ENCODE results near the gene C6orf62.
"Not testable (repeated sequence)": the region's sequence is repeated elsewhere in the genome, so short reads cannot be mapped to it uniquely, and the experiment has no call there.

C6orf62 gene

DNA sequence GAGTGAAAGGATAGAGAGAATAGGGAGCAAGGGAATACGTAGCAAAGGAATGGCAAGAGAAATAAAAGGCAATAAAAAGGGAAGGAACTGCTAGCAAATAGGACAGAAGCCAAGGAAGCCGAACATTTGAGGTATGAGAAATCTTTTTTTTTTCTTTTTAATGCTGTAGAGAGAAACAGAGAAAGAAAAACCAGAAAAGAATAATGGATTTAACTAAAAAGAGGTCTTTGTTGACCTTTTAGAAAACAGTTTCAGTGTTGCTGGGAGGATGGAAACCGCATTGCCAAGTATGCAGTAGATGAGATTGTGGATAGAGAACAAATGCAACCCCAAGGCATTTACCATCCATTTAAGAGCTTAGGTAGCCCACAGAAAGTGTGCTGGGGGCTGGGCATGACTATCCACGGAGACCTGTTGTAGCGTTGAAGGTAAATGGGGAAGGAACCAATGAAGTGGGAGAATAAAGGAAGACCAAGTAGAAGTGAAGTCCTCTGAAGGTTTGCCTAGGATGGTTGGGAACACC is 23.3 kb upstream of the C6orf62 start:
- no peak for DNase-seq

GRCh38 chr6:24740861-24741260 is 21.9 kb upstream of the C6orf62 start:
- no peak for DNase-seq

DNA sequence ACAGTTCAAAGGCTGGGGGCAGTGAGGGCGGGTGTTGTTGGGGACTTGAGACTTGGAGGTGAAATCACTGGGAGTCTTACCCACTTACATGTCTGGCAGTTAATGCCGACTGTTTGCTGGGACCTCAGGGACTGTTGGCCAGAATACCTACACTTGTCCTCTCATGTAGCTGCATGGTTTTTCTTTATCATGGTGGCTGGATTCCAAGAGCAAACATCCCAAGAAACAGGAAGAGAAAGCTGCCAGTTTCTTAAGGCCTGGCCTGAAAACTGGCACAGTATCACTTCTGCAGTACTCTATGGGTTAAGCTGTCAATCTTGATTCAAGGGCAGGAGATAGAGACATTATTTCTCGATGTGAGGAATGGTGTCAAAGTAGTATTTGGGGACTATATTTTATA is 19.8 kb upstream of the C6orf62 start:
- no peak for DNase-seq

GRCh38 chr6:24734710-24735109 is 15.8 kb upstream of the C6orf62 start:
- DNase-seq, result not testable (repeated sequence)

- DNase-seq, result no peak
These were observed 15.2 kb upstream of the C6orf62 start for GRCh38 chr6:24734166-24734565.

GRCh38 chr6:24731456-24732134 is 12.6 kb upstream of the C6orf62 start:
- not testable (repeated sequence) for DNase-seq

GRCh38 chr6:24730653-24731052 is 11.7 kb upstream of the C6orf62 start:
- not testable (repeated sequence) for DNase-seq

GRCh38 chr6:24723270-24723669 is 4.3 kb upstream of the C6orf62 start:
- no peak for DNase-seq

DNA sequence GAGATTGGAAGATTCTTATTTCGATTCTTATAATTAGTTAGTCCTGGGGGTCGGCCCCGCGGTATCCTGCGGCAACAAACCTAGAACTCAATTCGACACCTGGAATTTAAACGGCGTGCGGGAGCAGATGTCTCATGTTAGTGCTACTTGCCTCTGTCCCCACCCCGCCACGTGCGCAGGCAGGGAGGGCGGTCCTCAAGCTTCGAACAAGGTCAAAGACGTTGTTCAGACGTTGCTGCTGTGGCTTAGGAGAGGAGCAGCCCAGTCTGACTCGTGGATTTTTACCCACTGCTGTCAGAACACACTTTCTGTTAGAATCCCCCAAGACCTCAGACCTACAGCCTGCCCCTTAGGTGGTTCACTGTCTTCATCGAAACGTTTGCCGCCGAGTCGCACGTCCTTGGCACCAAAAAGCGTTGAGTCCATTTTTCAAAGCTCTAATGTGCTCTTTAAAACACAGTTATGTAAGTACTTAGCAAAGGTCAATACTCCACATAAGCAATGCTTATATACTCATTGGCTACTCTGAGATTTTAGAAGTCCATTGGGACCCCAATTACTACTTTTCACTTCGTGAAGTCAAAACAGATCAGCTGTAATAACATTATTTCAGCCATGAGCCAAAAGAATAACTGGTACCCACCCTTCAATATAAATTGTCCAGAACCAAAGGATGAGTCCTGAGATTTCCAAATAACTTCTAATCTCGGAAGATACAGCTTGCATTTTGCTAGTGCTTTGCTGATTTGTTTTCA is 2.7 kb upstream of the C6orf62 start:
- DNase-seq, result peak; percentile 53

- DNase-seq, result peak; percentile 96
These were observed 1.9 kb upstream of the C6orf62 start for GRCh38 chr6:24720604-24721460.

DNA sequence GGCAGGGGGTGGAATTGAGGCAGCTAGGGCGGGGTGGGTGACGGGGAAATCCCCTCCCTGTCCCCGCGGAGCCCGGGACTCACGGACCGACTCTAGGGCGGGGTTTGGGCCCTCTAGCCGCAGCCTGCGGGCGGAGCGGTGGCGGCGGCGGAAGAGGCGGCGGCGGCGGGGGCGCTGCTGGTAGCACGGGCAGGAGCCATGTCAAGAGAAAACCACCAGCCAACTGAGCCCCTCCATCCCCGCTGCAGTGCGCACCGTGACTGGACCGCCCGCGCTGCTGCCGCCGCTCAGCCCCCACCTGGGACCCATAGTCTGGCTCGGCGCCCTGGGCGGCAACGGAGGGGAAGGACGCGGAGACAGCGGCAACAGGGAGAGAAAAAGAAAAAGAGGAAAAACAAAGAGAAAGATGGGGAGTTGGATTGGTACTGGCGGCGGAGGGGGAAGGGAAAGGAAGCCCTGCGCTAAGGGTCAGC is 1.2 kb upstream of the C6orf62 start:
- no peak for DNase-seq

- DNase-seq, result no peak
These were observed 367 bp downstream of the C6orf62 start for GRCh38 chr6:24718449-24719124.

DNA sequence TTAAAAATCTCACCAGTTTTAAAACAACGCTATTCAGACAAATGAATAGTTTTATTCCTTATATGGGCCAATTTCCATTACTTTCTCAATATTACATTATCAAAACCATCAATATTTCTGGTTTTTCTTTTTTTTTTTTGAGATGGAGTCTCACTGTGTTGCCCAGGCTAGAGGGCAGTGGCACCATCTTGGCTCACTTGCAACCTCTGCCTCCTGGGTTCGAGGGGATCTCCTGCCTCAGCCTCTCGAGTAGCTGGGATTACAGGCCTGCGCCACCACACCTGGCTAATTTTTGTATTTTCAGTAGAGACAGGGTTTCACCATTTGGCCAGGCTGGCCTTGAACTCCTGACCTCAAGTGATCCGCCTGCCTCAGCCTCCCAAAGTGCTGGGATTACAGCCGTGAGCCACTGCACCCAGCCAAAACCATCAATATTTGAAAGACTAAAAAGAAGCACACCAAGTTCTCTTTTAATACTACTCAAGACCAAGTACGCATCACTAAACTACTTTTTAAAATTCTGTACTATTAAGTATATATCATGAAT is 2.3 kb downstream of the C6orf62 start:
- not testable (repeated sequence) for DNase-seq

DNA sequence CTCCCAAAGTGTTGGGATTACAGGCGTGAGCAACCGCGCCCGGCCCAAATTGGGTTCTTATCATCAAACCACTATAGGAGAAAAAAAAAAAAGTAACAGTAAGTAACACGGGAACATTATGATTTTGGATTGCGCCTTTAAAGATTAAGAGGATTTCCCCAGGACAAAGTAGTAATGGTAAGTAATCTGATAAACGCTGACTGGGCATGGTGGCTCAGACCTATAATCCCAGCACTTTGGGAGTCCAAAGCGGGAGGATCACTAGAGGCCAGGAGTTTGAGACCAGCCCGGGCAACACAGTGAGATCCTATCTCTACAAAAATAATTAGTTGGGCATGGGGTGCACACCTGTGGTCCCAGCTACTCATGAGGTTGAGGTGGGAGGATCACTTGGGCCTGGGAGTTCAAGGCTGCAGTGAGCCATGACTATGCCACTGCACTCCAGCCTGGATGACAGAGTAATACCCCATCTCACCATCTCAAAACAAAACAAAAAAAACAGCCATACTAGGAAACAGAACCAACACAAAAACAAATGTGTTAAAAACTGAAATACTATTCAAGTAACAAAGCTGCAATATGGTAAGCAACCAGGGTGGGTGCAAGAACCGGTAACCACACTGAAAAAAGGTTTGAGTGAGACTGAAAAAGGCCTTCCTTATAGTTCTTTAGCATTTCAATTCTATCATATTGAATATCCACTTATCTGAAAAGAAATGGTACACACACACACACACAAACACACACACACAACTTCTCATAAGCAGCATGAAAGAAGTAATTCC is 8.2 kb downstream of the C6orf62 start:
- no peak for DNase-seq

- DNase-seq, result no peak
These were observed 9.8 kb downstream of the C6orf62 start for GRCh38 chr6:24709014-24709711.

GRCh38 chr6:24708612-24709011 is 10.3 kb downstream of the C6orf62 start:
- DNase-seq, result no peak

- DNase-seq, result no peak
These were observed 14.5 kb downstream of the C6orf62 start for GRCh38 chr6:24704468-24704867.

DNA sequence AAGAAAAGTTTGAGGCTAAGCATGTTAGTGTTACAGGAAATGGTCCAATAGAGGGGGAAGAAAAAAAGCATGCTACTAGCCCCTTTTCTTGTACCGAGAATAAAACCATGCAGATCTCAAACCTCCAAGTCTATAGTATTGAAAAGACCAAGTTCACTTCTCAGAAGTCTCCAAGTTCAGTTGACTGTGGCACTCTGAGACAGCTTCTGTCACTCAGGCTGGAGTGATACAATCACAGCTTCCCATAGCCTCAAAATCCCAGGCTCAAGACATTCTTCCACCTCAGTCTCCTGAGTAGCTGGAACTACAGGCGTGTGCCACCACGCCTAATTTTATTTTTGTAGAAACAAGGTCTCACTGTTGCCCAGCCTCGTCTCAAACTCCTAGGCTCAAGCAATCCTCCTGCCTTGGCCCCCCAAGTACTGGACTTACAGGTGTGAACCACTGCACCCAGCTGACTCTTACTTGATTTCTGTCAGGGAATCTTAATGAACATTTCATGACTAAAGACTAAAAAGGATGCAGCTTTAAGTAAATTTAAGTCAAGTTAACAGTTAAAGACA is 16.2 kb downstream of the C6orf62 start:
- no peak for DNase-seq

DNA sequence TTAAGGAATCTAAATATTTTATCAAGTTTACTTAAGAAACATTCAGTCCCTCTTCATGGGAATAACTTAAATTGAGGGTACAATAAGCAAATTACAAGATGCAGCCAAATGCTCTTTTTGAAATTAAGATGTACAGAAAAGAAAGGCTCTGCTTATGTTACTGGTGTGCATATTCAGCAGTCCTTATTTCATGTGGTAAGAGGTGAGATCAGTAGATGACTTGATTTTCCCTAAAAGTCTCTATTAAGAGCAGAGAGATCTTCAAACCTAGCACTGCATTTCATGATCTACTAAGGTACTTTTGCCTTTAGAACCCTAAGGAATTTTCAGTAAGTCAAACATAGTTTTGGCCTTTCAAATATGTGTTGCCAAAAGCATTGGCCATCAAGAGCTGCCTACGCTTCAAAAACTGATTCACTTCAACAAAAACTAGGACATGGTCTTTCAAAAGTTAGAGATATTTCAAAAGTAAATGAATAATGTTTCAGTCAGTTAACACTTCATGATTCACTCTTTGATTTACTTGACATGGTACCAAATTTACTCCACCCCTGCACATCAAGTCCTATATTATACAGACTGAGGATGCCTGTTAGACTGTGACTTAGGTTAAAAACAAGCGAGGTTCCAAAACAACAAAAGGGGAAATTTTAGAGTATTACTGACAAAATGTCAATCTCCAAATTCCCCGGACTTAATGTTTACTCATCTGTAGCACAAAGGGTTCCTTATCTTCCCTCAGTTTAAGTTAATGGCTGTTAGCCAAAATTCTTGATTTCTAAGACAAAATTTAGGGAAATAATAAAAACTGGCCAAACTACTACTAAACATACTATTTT is 19.2 kb downstream of the C6orf62 start:
- DNase-seq, result no peak

All from SHP77 treated with DMSO at 0.1 percent for 48 hours (cell line).